CD4-positive, alpha-beta T cell treated with Interleukin-1 beta for 1 hour (primary cell): ENCODE results near the gene NCAM2.
"Not testable (repeated sequence)": the region's sequence is repeated elsewhere in the genome, so short reads cannot be mapped to it uniquely, and the experiment has no call there.

Experiments used
- DNase-seq, 2 donors: peaks; one replicate each; pipeline ENCODE4 v3.0.0-alpha.2; 2020 to 2022

The NCAM2 gene

DNA sequence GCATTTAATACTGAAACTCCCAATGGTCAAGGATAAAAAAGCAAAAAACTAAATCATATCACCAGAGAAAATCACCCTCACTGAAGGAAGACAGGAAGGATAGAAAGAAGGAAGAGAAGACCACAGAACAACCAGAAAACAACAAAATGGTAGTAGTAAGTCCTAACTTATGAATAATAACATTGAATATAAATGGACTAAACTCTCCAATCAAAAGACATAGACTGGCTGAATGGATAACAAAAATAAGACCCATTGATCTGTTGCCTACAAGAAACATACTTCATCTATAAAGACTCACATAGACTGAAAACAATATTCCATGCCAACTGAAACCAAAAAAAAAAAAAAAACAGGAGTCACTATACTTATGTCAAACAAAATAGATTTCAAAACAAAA is 347.7 kb downstream of the NCAM2 start:
- no peak for DNase-seq

DNA sequence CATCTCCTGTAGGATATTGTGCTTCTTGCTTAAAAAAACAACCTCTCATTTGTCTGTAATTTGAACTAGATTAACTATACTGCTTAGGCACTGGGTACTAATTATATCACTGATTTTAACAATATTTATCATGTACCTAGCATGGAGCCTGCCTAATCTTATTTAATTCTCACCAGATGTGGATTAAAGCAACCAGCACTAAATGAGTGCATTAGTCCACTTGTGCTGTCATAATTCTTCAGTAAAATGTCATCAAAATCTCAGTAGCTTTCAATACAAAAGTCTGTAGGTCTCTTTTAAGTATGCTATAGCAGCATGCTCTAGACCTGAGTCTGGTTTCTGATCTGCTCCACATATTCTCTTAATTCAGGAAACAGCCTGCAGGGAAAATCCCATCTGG is 368.1 kb downstream of the NCAM2 start:
- no peak for DNase-seq

DNA sequence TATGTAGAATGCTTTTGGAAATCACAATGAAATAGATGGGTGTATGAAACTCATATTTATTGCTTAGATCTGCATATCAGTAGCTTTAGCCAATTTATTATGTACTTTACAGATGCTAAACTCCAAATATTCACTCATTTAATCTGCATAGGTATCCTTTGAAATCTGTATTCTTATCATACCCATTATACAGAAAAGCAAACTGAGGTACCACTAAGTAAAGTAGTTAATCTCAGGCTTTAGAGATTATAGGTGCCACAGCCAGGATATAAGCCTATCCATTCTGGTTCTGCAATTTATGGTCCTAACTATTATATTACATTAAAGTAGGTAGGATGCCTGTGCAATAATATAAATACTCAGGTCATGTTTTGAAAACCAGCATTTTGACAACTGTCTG is 369.4 kb downstream of the NCAM2 start:
- no peak for DNase-seq

DNA sequence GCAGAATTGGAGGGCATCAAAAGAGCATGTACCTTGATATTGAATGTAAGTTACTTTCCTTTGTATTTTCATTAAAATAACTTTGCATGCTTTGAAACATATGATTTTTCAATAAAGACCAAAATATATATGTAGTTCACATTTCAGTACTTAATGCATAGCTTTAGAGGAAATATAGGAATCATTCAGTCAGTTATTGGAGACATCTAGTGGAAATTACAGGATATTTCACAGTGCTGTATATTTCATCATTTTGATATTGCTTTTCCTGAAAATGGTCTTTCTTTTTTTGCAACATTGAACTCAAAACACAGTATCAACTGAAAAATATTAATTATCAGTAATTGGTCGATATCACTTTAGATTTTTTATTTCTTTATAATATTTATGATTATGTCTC is 375.8 kb downstream of the NCAM2 start:
- DNase-seq: no peak

DNA sequence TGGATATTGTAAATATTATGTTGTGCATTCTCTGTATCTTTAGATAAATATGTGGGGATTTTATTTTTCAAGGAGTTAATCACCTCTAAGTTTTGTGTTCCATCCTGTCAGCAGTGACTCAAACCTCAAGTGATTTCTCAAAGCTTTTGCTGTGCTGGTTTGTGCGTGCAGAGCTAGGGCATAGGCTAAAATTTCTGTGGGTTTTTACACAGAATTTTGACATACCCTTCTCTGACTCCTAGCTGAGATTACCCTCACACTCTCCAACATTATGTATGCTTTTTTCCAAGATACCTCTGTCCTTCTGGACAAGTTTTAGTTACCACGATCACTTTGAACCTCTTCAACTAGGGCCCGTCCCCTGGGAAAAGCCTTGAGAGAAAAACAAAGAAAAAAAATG is 384.9 kb downstream of the NCAM2 start:
- DNase-seq: no peak

DNA sequence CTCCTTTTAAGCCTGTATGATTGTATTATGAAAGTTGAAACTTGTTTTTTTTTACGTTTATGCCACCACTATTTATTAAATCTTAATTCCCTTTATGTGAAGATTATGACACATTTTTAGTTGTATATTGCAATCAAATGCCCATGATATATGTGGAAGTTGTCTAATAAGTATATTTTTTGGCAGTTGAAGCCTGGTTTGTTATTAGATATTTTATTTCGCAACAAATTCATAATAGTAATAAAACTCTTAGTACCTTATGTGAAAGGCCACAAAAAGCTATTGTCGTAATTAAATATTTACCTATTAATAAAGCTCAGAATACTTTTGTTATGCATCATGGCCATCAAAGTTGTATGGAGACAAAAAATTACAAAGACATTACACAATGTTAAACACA is 386.8 kb downstream of the NCAM2 start:
- no peak for DNase-seq

DNA sequence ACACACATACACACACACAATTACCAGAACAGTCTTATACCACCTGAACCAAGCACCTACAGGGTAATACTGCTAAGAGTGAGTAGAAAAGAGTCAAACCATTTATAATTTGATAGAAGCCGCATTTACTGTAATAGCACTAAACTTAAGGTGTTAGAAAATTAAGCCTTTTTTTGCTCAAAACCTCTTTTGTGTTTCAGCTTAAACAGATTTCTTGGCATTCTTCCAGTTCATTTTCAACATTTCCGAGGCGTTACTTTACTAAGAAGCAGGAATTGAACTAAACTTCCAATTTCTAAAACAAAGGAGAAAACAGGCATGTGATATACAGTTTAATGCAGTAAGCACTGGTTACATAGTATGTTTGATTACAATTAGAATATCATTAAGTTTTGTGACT is 387.2 kb downstream of the NCAM2 start:
- DNase-seq: no peak

DNA sequence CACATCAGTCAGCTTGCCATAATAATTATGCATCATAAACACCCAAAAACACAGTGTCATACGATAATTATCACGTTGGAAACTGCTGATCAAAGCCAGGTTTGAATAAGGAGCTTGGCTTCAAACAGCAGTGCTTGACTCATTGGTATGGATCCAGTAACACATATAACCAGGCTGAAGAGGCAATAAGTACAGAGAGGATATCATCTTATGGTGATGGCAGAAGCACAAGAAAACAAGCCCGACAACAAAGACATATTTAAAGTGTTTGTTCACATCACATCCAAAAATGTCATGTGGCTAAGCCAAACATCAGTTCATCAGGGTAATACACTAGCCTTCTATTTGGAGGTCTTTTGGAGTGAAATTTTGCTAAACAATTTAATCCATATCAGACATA is 389.7 kb downstream of the NCAM2 start:
- no peak for DNase-seq

DNA sequence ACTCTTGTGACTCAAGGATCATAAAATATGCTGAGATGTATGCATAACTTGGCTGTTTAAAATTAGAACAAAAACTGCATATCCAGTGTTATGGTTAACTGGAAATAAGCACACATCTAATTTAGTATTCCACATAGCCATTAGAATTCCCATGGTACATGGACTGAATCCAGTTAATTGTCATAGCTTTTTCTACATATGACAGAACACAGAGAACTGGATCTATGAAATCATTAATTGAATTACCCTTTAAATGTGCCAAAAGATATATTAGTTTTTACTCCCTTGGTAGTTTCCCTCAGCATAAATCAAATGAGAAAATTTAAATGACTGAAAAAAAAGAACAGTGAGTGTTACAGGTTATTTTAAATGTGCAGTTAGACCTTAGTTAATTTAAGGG is 395.9 kb downstream of the NCAM2 start:
- no peak for DNase-seq

DNA sequence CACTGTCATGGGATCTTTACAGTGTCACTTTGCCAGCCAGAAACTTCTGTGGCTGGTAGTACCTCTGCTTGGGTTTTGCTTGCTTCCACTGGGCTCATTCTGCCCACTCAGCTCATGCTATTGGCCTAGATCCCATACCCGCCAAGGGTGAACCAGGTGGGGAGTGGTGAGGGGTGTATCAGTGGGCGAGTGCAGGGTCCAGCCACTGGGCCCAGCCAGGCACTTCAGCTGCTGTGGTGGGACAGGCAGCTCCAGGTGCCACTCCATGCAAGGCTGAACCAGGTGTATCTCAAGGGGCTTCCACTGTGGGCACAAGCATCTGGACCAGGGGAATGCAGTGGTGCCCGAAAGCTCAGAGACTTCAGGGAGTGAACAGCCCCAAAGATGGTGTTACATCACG is 398.2 kb downstream of the NCAM2 start:
- no peak for DNase-seq

DNA sequence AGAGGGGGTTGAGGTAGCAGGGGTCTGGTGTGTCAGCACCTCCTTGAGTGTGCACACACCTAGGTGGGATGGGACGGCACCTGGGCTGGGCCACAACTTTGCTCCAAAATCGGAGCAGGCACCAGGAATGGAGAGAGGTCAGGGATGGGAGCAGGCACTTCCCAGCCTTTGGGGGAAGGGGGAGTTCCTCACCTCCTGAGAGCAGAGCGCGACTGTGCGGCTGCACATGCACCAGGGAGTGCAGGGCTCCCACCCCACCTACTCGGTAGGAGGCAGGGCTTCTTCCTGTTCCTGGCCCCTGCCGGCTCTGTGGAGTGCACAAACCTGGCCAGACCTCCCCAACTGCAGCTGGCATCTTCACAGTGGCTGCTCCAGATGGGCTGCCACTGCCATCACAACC is 399.3 kb downstream of the NCAM2 start:
- no peak for DNase-seq

DNA sequence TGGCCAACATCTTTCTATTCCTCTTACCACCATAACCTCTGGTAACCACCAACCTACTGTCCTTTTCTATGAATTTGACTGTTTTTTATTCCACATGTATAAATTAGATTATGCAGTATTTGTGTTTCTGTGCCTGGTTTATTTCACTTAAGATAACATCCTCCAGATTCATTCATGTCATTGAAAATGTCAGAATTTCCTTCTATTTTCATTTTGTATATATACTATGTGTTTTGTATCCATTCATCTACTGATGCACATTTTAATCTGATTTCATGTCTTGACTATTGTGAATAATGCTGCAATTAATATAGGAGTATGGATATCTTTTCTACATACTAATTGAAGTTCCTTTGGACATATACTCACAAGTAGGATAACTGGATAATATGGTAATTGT is 403.2 kb downstream of the NCAM2 start:
- DNase-seq: no peak

DNA sequence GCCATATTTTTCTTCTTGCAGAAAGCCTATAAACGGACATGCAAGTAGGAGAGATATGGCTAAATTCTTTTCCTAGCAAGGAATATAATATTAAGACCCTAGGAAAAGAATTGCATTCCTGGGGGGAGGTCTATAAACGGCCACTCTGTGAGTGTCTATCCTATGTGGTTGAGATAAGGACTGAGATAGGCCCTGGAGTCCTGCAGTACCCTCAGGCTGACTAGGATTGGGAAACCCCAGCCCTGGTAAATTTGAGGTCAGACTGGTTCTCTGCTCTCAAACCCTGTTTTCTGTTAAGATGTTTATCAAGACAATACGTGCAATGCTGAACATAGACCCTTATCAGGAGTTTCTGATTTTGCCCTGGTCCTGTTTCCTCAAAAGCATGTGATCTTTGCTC is 404.0 kb downstream of the NCAM2 start:
- not testable (repeated sequence) for DNase-seq

DNA sequence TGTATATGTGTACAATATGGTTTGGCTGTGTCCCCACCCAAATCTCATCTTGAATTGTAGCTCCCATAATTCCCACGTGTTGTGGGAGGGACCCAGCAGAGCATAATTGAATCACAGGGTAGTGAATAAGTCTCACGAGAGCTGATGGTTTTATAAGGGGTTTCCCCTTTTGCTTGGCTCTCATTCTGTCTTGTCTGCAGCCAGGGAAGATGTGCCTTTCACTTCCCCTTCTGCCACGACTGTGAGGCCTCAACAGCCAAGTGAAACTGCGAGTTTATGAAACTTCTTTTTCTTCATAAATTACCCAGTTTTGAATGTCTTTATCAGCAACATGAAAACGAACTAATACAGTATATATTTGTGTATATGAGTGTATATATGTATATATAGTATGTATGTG is 406.1 kb downstream of the NCAM2 start:
- DNase-seq: not testable (repeated sequence)

DNA sequence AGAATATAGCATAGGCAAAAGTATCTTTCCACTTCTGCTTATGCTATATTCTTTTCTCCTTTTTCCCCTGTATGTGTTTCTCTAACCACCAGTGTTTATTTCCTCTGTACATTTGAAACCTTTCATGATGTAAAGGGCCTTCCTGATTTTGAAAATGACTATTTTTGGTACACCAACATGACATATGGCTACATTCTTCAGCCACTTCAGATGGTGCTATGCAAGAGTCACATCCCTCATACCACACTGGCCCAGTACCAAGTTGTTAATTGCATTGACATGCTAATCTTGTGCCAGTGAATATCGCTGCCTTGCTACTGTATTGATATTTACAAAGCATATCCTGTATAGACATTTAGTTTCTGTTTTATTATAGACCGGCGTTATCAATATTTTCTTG is 408.7 kb downstream of the NCAM2 start:
- no peak for DNase-seq

DNA sequence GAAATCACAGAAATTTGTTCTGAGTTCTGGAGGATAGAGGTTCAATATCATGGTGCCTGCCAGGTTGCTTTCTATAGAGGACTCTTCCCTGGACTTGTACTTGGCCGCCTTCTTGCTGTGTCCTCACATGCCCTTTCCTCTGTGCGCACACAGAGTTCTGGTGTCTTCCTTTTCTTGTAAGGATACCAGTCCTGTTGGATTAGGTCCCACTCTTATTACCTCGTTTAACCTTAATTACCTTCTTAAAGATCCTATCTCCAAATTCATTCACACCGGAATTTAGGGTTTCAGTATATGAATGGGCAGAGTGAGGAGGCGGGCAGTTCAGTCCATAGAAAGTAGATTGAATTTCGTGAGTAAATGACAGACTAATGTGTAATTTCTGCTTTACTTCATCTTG is 413.9 kb downstream of the NCAM2 start:
- no peak for DNase-seq

DNA sequence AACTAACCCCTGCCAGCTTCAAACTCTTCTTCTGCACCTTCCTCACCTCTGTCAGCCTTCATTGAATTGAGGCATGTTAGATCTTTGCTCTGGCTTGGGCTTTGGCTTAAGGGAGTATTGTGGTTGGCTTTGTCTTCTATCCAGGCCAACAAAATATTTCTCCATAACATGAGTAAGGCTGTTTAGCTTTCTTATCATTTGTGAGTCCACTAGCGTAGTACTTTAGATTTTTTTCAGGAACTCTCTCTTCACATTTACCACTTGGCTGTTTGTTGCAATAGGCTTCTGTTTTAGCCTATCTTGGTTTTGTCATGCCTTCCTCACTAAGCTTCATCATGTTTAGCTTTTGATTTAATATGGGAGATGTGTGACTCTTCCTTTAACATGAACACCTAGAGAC is 417.5 kb downstream of the NCAM2 start:
- DNase-seq: no peak

DNA sequence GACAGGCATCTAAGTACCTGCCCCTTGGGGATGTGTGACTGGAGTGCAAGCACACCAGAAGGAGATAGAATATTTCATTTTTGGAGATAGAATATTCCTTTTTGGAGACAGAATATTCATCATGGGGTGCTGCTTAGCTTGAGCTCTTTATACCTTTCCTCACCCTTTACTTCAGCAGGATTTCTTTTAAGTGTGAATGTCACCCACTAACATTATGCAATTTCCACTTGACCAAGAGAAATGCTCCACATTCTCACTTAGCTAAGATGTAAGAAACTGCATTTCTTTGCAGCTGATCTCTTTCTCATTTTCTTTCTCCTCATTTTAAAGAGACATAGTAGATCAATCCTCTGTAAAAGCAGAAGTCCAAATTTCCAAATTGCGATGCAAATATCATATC is 436.7 kb downstream of the NCAM2 start:
- no peak for DNase-seq

DNA sequence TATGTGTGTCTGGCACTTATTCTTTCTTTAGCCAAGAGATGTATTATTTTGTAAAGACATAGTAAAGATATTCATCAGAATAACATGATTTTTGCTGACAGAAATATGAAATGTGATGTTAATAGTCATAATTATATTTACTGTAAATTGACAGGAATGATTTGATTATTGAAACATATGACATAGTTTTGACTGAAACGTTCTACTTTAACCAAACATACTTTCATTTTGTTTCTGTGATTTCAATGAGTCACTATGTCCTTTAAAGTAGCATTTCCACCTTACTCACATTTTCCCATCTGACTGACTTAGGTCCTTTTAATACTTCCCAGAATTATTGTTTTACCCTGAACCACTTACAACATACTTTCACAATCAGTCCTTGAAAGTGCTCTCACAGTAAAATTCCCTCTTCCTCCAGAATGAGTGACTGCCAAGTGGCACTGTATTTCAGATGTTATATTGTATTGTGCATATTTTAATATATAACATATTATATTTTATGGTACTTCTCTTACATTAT is 437.9 kb downstream of the NCAM2 start:
- no peak for DNase-seq

DNA sequence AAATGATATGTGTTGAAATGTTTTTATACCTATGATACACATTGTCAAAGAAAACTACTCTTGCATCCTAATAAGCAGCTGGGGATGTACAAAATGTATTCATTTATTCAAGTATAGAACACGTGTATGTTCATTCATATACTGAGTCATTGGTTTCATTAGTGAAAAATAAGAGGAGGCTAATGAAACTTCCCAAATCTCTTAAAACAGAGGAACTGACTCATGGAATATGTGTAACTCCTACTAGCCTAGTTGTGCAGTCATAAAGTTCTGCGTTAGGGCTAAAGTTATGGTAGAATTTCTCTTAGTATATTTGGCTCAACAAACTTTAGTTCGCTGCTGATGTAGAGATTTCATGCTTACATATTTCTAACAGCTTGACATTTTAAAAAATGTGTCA is 441.6 kb downstream of the NCAM2 start:
- DNase-seq: no peak

DNA sequence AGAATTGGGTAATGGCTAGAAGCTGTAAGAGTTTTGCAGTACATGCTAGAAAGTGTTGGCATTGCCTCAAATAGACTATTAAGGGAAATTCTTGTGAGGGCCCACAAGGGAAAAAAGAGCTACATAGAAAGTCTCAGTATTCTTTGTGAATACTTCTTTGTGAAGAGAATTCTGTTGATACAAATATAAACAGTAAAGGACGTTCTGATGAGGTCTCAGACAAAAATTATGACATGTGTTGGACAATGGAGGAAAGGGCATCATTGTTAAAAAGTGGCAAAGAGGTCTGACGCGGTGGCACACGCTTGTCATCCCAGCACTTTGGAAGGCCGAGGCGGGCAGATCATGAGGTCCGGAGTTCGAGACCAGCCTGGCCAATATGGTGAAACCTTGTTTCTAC is 458.9 kb downstream of the NCAM2 start:
- no peak for DNase-seq

DNA sequence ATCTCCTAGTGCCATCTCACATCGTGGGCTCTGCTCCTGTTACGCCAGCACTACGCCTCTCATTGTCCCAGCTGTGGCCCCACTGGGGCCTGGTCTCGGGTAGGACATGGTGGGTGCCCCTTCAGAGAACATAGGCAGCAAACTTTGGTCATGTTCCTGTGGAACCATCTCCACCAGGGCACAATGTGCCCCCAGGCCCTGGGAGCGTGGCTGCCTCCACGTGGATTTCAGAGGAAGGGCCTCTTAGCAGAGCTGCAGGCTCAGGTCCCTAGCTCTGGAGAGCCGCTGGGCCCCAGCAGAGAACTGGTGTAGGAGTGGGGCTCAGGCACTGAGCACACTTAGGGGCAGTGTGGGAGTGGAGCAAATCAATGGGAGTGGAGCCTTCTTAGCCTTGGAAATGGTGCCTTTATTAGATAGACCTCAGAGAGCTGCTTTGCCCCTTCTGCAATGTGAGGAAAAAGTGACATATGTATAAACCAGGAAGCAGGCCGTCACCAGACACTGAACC is 460.0 kb downstream of the NCAM2 start:
- no peak for DNase-seq

DNA sequence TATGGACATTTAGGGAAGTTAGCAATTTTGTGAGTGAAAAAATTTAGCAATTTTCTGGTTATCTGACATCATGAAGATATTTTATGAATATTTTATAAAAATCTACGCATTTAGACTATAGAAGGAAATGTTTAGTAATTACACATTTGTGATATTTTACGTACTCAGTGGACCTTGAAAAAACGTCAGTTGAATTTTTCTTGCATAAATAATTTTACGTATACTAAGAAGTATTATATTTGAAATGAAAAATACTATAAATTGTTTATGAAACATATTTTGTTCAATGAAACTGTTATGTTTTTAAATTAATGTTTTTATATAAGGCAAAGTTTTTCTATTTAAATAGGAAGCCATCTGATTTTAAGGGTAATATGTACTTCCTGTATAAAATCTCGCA is 462.8 kb downstream of the NCAM2 start:
- no peak for DNase-seq

DNA sequence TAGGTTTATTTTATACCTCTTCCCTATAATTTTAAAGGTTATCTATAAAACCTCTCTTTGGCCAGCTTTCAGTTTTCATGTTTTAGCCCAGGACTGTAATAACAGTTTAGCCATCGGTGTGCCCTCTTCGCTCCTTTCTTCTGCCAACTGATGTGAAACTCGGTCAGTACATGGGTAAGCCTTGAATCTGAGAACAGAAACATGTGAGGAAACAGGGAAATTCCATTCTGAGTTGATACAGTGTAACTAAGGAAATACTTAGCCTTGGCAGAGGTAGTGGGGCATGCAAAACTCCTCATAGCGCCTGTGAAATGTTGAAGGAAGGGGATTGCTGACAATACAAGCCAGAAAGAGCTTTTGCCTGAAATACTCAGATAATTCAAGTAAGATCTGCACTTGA is 465.2 kb downstream of the NCAM2 start:
- DNase-seq: no peak

DNA sequence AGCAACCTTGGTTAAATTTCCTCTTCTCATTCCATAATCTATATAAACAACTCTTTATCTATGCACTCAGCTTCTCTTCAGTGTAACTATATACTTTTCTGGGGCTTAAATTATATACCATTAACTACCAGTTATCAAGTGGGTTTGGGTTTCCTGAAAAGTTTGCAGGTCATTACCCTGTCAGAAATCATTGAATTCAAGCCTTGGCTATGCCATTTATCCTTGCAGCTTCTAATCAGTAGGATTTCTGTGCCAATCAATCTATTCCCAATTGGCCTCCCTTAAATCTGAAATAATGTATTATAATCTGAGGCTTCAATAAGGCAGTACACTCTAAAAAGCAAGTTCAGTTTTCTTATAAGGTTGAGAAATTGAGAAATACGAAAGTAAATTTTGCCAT is 466.5 kb downstream of the NCAM2 start:
- no peak for DNase-seq

DNA sequence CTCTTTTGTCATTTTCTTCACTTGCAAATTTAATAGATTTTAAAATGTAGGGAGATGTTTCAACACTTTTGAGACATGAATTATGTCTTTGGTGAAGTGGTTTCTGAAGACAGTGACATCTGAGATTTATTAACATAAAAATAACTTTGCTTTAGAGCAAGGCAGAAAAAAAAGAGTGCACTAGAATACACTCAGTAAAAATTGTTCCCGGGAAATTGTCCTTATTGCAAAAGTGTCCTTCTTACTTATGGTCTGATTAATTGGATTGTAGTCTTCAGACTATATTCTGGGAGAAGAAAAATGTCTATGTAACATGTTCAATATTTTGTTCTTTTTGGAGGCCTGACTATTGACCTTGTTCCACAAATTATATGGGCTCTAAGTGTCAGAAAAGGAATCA is 468.5 kb downstream of the NCAM2 start:
- no peak for DNase-seq
